Measurements from ENCODE around the gene TEX50.
"Not testable (repeated sequence)": the region's sequence is repeated elsewhere in the genome, so short reads cannot be mapped to it uniquely, and the experiment has no call there.

Gene TEX50, protein sequence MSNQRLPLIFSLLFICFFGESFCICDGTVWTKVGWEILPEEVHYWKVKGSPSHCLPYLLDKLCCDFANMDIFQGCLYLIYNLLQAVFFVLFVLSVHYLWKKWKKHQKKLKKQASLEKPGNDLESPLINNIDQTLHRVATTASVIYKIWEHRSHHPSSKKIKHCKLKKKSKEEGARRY

DNA sequence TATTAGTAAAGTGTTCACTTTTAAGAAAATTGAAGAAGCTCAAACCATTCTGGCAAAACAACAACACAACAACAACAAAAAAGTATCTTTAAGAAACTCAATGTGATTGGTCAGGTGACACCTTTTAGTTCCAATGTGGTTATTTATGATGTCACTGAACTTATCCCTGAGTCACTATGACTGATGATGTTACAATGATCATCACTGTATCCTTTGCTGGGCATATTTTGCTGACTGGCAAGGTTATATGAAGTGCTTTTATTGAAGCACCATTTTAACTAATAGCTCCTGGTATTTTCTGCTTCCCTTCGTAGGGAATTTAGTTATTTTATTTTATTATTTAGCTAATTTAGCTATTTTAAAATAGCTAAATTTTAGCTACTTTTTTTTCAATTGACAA is at the start of gene TEX50:
Gene TEX50, plus strand, starts transcription at position 223 of the 400 bp plus-strand sequence. CDS start 184 bp downstream, outside the sequence.
- no peak for DNase-seq

DNA sequence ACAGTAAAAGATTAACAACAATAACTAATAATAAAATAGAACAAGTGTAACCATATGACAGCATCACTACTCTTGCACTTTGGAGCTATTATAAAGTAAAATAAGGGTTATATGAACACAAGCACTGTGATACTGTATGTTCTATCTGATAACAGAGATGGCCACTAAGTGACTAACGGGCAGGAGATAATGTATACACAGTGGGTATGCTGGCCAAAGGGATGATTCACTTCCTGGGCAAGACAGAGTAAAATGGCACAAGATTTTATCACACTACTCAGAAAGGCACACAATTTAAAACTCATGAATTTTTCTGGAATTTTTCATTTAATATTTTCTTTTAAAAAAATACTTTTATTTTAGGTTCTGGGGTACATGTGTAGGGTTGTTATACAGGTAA is 44.6 kb upstream of the TEX50 start:
- DNase-seq: no peak

DNA sequence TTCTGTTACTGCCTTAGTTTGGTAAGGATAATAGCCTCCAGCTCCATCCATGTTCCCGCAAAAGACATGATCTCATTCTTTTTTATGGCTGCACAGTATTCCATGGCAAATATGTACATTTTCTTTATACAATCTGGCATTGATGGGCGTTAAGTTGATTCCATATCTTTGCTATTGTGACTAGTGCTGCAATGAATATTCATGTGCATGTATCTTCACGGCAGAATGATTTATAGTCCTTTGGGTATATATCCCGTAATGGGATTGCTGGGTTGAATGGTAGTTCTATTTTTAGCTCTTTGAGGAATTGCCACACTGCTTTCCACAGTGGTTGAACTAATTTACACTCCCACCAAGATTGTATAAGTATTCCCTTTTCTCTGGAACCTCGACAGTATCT is 44.0 kb upstream of the TEX50 start:
- not testable (repeated sequence) for DNase-seq

DNA sequence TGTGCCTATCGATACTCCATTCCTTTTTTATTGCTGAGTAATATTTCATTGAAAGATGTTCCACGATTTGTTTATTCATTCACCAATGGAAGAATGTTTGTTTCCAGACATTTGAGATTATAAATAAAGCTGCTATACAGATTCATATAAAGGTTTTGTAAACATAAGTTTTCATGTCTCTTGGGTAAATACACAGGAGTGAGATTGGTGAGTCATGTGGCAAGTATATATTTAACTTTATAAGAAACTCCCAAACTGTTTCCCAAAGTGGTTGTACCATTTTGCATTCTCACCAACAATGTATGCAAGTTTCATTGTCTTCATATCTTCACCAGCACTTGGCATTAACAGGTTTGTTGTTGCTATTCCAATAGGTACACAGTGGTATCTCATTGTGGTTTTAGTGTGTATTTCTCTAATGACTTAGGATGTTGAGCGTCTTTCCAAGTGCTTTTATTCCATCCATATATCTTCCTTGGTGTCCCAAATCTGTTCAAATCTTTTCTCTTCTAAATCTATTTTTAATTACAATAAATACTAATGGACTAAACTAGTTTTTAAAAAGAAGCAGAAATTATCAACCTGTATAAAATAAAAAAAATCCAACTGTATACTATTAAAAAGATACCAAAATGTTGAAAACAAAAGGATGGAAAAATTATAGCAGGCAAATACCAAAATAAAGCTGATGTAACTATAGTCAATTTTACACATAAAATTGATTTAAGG is 38.9 kb upstream of the TEX50 start:
- DNase-seq: no peak

DNA sequence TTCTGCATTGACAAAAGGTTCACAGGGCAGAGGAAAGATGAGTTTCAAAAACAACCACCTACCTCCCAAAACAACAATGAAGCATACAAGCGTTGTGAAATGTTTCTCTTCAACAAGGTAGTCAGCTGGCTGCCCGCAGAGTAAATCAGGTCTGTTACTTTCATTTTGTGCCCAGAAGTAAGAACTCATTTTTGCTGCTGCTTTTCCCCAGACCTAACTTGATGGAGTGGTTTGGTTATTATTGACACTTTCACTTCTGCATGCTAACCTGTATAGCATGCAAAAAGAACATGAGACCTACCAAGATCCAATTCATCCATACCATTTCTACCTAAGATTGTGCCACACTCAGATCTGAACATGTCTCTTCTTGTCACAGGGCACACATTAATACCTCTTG is 33.5 kb upstream of the TEX50 start:
- DNase-seq: no peak

DNA sequence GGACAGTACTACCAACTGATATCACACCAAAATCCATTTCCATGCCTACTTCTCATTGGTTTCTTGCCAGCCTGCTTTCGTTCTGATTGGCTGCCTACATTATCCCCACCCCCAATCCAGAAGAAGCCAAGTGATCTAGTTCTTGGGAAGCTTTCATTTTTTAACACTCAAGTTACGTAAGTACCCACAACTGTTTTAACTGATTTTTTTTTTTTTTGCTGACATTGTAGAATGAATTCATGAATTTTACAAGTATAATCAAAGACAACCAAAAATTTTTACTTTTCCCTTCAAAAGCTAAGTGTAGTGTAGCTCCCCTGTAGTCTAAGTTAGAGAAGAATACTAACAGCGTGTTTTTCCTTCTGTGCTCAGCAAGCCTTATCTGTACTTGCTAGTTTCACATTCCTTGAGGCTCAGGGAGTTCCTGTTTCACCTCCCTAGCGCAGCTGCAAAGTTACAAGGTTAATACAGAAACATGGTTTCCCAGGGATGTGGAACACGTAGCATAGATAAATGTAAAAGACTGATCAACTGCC is 32.0 kb upstream of the TEX50 start, which contains the start of gene SLC9C2:
Gene SLC9C2, minus strand, starts transcription at position 17 of the 536 bp plus-strand sequence. CDS start 1,296 bp downstream, outside the sequence.
- DNase-seq: no peak

DNA sequence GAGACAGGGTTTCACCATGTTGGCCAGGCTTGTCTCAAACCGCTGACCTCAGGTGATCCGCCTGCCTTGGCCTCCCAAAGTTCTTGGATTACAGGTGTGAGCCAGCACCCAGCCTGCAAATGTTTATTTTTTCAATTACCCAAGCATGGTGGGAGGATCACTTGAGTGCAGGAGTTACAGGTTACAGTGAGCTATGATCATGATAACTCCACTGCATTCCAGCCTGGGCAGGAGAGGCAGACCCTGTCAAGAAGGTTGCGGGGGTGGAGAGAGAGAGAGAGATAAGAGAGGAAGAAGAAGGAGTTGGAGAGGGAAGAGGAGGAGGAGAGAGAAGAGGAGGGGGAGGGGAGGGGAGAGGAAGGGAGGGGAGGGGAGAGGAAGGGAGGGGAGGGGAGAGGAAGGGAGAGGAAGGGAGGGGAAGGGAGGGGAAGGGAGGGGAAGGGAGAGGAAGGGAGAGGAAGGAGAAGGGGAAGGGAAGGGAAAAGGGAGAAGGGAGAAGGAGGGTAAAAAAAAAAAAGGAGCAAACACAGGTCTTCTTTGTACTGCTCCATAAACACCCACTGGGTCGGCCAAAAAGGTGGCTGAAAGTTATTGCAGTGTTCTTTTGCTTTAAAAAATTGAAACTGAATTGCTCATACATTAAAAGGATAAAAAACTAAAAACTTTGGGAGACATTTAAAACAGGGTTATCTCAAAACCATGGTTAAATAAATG is 26.5 kb upstream of the TEX50 start:
- no peak for DNase-seq

DNA sequence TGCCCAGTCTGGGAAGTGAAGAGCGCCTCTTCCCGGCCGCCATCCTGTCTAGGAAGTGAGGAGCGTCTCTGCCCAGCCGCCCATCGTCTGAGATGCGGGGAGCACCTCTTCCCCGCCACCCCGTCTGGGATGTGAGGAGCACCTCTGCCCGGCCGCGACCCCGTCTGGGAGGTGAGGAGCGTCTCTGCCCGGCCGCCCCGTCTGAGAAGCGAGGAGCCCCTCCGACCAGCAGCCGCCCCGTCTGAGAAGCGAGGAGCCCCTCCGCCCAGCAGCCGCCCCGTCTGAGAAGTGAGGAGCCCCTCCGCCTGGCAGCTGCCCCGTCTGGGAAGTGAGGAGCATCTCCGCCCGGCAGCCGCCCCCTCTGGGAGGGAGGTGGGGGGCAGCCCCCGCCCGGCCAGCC is 22.1 kb upstream of the TEX50 start:
- not testable (repeated sequence) for DNase-seq

DNA sequence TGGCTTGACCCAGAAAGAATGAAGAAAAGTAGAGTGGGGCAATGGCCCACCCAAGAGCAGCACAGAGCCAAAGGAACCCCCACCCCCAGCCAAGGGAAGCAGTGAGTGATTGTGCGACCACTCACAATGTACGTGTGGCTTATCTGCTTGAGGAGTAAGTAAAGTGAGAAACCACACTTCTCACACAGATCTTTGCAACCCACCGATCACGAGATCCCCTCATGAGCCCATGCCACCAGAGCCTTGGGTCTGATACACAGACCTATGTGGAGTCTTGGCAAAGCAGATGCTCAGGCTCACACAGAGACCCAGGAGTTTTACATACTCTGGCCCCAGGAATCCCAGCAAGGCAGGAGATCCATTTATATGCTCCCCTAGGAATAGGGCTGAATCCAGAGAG is 18.3 kb upstream of the TEX50 start:
- DNase-seq: no peak

DNA sequence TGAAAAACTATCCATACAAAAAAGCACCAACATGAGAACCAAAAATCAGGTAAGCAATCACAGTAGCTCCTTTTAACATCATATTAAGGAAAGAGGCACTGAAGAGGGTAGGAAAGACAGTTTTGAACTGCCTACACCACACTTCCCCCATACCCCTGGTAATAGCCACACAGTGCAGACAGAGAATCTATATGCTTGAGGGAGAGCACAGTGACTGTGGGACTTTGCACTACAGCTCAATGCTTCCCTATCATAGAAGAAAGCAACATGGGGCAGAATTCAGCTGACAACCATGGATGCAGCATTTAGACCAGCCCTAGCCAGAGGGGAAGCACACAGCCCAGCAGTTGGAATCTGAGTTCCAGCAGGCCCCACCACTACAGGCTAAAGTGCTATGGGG is 7.9 kb upstream of the TEX50 start:
- DNase-seq: no peak

DNA sequence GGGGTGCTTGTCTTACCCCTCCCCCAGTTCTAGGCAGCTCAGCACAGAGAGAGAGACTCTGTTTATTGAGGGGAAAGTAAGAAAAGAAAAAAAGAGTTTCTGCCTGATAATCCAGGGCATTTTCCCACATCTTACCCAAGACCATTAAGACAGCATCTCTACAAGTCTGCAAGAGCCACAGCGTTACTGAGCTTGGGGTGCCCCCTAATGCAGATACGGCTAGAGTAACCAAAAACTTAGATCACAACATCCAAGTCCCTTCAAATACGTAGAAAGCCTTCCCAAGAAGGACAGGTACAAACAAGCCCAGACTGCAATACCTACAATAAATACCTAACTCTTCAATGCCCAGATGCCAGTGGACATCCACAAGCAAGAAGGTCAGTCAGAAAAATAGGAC is 6.2 kb upstream of the TEX50 start:
- no peak for DNase-seq

DNA sequence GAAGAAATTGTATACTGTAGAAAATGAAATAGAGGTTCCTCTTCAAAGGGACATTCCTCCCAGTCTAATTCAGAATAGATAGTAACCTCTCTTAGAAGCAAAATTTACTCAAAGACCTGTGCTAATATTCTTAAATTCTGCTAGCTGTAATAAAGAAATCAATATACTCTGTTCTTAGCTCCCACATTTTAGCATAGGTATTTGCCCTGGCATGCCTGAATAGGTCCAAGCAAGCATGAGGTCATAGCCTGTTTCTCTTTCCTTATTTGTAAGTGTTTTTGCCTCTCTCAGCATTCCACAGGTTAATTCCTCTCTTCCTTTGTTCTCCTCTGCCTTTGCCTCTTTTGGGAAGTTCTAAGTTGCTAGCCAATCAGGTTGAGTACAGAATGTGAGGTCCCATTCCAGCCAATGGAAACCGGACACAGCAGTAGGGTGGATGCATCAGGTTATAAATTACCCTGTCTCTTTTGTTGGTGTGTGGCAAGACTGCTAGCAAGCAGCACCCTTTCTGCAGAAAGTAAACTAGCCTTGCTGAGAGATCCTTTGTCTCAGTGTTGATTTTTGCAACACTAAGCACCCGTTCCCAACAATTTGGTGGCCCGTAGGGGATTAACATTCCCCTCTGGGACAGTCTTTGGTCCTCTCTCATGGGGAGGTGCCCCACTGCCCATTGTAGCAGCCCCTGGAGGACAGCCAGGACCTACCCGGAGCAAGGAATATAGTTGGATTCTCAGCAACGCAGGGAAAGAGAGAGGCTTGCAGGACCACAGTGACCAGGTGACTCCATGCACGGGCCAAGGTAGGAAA is 2.3 kb downstream of the TEX50 start:
- DNase-seq: not testable (repeated sequence)

DNA sequence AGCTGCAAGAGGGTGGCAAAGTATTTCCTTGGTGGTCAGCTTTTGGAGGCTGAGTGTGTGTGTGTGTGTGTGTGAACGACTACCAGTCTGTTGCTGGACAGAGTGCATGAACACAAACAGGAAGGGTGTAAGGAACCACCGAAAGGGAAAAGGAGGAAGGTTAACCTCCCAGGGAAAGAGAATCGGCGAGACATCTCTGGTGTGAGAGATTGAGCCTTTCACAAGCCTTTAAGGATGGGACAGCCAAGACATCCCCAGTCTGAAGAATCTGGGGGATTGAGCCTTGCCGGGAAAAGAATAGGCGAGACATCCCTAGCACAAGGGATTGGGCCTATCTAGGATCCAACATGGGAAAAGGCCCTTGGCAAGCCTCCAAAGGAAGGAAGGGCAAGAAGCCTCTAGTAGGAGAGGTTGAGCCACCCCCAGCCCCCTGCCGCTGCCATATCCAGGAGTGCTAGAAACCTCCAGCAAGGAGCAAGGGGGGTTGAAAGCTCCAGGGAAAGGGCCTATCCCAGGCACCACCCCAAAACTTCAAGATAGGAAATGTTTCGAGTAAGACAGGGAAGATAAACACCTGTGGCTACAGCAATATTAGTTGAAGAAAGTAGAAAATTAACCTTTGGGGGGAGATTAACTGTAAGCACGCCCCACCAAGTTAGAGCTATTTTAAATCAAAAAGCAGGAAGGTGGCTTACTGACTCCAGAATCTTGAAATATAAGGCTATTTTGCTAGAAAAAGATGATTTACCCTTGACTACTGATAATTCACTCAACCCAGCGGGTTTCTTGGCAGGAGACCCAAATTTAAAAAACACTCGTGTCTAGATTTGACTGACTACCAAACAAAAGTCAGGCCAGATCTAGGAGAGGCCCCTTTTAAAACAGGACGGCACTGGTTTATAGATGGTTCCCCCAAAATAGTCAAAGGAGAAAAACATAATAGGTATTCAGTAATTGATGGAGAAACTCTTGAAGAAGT is 3.2 kb downstream of the TEX50 start:
- no peak for DNase-seq

DNA sequence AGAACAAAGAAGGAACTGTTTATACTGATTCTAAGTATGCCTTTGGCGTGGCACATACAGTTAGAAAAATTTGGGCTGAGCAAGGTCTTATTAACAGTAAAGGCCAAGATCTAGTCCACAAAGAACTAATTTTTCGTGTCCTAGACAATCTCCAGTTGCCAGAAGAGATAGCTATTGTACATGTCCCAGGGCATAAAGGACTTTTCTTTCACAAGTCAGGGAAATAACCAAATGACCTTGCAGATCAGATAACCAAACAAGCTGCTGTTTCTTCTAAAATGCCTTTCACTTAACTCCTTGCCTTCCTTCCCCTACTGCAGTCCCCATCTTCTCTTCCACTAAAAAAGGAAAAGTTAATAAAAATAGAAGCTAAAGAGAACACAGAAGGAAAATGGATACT is 4.0 kb downstream of the TEX50 start:
- no peak for DNase-seq

DNA sequence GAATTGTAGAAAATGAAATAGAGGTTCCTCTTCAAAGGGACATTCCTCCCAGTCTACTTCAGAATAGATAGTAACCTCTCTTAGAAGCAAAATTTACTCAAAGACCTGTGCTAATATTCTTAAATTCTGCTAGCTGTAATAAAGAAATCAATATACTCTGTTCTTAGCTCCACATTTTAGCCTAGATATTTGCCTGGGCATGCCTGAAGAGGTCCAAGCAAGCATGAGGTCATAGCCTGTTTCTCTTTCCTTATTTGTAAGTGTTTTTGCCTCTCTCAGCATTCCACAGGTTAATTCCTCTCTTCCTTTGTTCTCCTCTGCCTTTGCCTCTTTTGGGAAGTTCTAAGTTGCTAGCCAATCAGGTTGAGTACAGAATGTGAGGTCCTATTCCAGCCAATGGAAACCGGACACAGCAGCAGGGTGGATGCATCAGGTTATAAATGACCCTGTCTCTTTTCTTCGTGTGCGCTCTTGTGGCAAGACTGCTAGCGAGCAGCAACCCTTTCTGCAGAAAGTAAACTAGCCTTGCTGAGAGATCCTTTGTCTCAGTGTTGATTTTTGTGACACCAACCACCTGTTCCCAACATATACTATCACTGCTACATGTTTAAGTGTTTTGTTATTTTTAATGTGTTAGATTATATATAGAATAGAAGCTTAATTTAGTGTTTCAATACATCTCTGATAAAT is 7.5 kb downstream of the TEX50 start:
- not testable (repeated sequence) for DNase-seq

DNA sequence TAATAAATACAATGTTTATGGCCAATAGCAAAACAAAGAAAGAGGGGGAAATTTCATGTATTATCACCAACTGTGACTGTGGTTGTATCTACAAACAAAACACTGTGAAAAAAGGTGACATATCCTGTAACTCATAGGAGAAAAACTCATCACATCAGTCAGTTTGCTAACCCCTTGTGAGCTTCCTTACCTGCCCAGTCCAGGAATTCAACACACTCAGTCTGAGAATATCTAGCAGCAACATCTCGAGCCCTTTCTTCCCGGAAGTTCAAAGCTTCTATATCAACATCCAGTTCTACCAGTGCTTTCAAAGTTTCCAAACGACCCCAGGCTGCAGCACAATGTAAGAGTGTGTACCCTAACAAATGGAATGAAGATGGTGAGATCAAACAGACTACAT is 11.5 kb downstream of the TEX50 start:
- DNase-seq: no peak

DNA sequence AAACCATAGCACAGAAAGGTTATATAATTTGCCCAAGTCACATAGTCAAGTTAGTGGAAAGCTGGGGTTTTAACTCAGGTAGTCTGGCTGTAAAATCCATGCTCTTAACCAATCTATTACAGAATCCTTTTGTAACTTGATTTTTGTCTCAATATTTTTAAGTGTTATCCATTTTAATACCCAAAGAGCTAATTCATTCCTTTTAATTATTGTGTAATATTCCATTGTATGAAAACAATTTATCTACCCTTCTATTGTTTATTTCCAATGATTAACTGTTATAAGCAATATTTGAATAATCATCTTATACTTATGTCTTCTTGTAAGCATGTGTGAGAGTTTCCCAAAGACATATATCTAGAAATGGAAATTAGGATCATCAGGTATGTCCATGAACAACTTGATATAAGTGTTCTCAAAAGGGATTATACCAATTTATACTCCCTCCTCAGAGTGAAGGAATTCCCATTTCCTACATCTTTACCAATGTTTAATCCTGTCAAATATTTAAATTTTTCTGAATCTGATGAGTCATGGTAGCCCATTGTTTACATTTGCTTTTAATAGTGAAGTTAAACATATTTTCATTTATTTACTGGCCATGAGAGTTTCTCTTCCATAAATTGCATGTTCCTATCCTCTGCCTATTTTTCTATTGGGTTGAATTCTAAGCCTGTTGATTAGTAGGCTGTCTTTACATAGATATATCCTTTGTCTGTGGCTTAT is 13.9 kb downstream of the TEX50 start:
- no peak for DNase-seq

DNA sequence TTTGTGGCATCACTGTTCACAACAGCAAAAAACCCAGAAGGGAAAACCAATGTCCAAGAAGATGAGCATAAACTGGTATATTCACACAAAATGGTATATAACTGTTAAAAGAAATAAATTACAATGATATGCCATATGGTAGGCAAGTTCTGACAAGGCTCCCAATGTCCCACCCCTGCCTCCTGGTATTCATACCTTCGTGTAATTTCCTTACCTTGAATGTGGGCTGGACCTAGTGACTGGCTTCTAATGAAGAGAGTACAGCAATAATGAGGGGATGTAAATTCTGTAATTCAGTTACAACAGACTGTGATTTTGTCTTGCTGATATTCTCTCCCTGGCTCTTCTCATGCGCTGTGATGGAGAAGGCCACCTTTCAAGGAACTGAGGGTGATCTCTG is 25.2 kb downstream of the TEX50 start:
- no peak for DNase-seq

DNA sequence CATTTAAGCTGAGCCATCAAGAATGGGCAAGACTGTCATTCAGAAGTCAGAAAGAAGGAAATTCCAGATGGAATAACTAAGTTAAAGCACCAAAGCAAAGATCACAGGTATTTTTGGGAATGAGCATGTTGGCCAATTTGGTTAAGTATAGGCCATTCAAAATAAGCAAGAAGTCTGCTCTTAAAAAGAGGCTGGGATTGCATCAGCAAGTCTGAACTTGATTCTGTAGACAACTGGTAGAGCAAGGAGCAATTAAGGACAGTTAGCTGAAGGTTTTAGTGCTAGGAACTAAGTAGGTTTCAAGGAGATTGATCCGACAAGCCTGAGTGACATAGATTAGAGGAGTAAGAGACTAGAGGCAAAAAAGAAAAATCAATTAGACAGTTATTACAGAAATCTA is 26.1 kb downstream of the TEX50 start:
- no peak for DNase-seq

DNA sequence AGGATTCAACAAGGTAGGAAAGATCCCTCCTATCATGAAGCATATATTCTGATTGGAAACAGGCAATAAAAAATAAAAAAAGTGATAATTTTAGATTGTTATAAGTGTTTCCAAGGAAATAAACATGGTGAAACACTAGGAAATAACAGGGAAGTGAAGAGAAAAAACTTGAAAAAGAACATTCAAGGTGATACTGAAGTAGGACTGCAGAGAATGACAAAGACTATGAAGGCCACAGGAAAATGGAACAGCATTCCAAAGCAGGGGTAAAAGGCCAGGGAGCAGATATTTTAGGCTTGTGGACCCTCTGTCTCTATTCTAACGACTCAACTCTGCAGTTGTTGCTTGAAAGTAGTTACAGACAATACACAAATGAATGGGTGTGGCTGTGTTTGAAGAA is 26.6 kb downstream of the TEX50 start:
- DNase-seq: no peak

All from NCI-H2171 treated with DMSO at 0.1 percent for 48 hours (cell line).